ENCODE results near the gene CRACR2B.

CRACR2B gene

DNA sequence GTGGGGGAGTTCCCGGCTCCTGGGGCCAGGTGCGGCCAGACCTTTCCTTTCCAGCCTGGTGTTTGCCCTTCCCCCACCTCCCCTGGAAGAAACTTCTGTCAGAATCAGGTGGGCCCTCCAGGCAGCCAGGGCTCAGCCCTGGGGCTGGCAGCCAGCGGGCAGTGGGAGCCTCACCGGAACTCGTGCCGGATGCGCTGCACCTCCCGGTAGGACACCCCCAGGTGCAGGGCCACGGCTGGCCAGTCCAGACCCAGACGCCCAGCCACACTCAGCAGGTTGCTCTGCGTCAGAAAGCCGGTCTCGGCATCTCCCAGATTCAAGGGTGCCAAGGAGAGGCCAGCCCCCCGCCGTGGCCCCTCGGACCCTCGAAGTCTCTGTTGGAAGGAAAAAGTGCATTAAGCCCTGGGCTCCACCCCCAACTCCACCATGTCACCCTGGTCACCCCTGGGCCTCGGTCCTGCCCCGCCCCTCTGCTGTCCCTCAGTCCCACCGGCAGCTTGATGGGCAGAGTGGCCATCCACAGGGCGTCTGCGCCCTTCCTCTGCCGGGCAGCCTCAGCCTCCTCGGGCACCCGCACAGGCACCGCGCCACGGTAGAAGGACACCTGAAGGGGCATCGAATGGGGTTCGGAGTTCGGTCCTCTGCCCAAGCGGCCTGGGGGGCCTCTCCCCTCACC is 27.9 kb upstream of the CRACR2B start:
- TF ChIP-seq, protein P1, sequence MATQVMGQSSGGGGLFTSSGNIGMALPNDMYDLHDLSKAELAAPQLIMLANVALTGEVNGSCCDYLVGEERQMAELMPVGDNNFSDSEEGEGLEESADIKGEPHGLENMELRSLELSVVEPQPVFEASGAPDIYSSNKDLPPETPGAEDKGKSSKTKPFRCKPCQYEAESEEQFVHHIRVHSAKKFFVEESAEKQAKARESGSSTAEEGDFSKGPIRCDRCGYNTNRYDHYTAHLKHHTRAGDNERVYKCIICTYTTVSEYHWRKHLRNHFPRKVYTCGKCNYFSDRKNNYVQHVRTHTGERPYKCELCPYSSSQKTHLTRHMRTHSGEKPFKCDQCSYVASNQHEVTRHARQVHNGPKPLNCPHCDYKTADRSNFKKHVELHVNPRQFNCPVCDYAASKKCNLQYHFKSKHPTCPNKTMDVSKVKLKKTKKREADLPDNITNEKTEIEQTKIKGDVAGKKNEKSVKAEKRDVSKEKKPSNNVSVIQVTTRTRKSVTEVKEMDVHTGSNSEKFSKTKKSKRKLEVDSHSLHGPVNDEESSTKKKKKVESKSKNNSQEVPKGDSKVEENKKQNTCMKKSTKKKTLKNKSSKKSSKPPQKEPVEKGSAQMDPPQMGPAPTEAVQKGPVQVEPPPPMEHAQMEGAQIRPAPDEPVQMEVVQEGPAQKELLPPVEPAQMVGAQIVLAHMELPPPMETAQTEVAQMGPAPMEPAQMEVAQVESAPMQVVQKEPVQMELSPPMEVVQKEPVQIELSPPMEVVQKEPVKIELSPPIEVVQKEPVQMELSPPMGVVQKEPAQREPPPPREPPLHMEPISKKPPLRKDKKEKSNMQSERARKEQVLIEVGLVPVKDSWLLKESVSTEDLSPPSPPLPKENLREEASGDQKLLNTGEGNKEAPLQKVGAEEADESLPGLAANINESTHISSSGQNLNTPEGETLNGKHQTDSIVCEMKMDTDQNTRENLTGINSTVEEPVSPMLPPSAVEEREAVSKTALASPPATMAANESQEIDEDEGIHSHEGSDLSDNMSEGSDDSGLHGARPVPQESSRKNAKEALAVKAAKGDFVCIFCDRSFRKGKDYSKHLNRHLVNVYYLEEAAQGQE (IDR thresholded peaks at IDR 0.05; ENCODE audit: insufficient read depth in 1 of 2, low read depth in 2 of 2, low read length in 2 of 2) = no peak
- TF ChIP-seq TAF1 (IDR thresholded peaks at IDR 0.05; ENCODE audit: borderline replicate concordance, insufficient read depth, low read length) = no peak
- TF ChIP-seq SIN3A (IDR thresholded peaks at IDR 0.05; ENCODE audit: borderline replicate concordance, insufficient read depth, low read length) = no peak
- TF ChIP-seq FOXP2 (optimal IDR thresholded peaks at IDR 0.05; ENCODE audit: borderline replicate concordance, extremely low read depth, extremely low read length, insufficient read depth) = no peak
- TF ChIP-seq POLR2AphosphoS5 (IDR thresholded peaks at IDR 0.05; ENCODE audit: low read depth, low read length) = no peak

DNA sequence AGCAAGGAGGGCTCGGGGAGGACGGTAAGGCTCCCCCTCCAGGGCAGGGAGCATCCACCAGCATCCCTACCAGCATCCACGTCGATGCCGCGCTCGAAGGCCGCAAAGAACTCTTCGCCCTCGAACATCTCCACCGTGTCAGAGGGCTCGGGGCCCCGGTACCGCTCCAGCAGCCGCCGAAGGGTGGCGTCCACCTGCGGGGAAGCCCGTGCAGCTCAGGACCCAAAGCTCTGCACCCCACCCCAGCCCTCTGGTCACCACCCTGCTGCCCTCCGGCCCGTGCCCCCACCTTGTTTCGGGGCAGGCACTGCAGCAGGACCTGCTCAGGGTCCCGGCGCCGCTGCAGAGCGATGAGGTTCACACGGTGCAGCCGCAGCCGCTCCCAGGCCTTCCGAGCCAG is 27.2 kb upstream of the CRACR2B start:
- TF ChIP-seq TAF1 (IDR thresholded peaks at IDR 0.05; ENCODE audit: borderline replicate concordance, insufficient read depth, low read length) (no peak), SIN3A (IDR thresholded peaks at IDR 0.05; ENCODE audit: borderline replicate concordance, insufficient read depth, low read length) (no peak), FOXP2 (optimal IDR thresholded peaks at IDR 0.05; ENCODE audit: borderline replicate concordance, extremely low read depth, extremely low read length, insufficient read depth) (no peak), POLR2AphosphoS5 (IDR thresholded peaks at IDR 0.05; ENCODE audit: low read depth, low read length) (no peak)
- TF ChIP-seq, protein P1 (IDR thresholded peaks at IDR 0.05; ENCODE audit: insufficient read depth in 1 of 2, low read depth in 2 of 2, low read length in 2 of 2) = no peak

DNA sequence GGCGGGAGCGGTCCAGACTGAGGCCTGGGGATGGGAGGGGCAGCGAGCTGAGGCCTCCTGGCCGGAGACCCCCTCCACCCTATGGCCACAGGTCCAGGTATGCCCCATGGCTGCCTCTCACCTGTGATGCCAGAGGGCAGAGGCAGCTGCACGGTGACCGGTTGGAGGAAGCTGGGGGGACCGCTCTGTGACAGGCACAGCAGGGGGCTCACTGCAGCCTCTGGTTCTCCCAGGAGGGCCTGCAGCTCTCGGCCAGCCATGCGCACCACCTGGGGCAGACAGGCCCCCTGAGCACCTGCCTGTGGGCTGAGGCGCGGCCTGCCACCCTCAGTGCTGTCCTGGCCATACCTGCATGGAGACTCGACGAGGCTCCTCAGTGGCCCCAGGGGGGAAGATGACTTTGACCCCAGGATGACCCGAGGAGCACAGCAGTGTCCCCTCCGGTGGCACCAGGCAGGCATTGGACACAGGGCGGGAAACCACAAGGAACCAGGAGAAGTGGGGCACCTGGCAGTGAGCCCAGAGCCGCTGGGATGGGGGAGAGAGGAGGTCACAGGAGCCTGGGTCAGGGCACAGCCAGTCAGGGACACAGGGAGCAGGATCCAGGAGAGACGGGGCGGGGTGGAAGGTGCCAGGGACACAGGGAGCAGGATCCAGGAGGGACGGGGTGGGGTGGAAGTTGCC is 26.5 kb upstream of the CRACR2B start:
- TF ChIP-seq TAF1 (IDR thresholded peaks at IDR 0.05; ENCODE audit: borderline replicate concordance, insufficient read depth, low read length) = no peak
- no peak for TF ChIP-seq FOXP2 (optimal IDR thresholded peaks at IDR 0.05; ENCODE audit: borderline replicate concordance, extremely low read depth, extremely low read length, insufficient read depth)
- TF ChIP-seq SIN3A (IDR thresholded peaks at IDR 0.05; ENCODE audit: borderline replicate concordance, insufficient read depth, low read length) = no peak
- no peak for TF ChIP-seq POLR2AphosphoS5 (IDR thresholded peaks at IDR 0.05; ENCODE audit: low read depth, low read length)
- TF ChIP-seq, protein P1 (IDR thresholded peaks at IDR 0.05; ENCODE audit: insufficient read depth in 1 of 2, low read depth in 2 of 2, low read length in 2 of 2) = no peak

DNA sequence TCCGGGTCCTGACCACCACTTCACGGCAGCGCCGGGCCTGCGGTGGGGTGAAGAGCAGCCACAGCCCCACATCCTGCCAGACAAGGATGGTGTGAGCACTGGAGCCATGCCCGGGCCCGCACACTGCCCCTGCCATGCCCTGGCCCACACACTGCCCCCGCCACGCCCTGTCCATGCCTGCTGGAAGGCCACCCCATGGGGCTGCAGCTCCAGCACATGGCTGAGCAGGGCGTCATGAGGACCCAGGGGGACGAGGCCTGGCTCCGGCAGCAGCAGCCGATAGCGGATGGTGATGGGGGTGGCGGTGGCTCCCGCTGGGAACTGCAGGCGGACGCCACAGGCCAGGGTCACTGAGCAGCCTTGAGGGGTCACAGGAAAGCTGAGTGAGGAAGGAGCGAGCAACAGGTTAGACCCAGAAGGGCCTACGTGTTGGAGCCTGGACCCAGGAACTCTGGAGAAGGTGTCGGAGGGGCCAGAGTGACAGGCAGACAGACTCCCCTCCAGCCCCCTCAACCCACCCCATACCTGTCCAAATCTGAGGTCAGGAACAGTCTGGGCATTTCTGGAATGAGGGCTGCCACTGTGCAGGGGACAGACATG is 25.6 kb upstream of the CRACR2B start:
- TF ChIP-seq, protein P1 (IDR thresholded peaks at IDR 0.05; ENCODE audit: insufficient read depth in 1 of 2, low read depth in 2 of 2, low read length in 2 of 2) = no peak
- TF ChIP-seq TAF1 (IDR thresholded peaks at IDR 0.05; ENCODE audit: borderline replicate concordance, insufficient read depth, low read length) (no peak), FOXP2 (optimal IDR thresholded peaks at IDR 0.05; ENCODE audit: borderline replicate concordance, extremely low read depth, extremely low read length, insufficient read depth) (no peak), SIN3A (IDR thresholded peaks at IDR 0.05; ENCODE audit: borderline replicate concordance, insufficient read depth, low read length) (no peak), POLR2AphosphoS5 (IDR thresholded peaks at IDR 0.05; ENCODE audit: low read depth, low read length) (no peak)

Measured in PFSK-1 (cell line).